ENCODE results near the gene PPM1A. TPM values are rescaled to one million over a fixed set of nuclear protein-coding genes. Genes with fewer than 3 reads are reported as not detected.

The PPM1A gene
- total RNA-seq (2014; rRNA removed; shearing (Covaris generic); ENCODE audit: low replicate concordance): 16.0 and 32.5 TPM in 2 replicates

DNA sequence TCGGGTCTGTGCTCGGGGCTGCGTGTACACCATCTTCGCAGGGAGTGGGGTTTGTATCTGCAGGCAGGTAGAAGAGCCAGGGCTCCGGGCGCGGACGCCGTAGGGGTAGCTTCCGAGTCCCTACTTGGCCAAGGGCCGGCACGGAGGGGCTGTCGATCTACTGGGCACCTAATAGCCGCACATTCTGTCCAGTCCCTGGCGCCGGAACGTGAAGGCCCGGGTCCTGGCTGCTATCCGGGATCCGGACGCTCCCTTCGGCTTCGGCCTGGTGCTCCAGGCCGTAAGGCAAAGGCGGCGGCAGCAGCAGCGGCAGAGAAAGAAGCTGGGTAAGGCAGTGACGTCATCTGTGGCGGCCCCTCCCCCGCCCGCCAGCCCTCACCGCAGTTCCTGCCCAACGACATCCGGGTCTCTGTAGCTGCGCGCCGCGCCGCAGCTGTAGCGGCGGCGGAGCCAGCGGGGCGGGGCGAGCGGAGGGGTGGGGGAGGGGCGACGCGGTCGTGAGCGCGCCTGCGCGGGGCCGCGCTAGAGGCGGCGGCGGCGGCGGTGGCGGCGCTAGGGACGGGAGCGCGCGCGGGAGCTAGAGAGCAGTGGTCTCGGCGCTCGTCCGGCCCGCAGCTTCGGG, at the start of gene PPM1A:
PPM1A (plus strand) TSS at position 525 of the 622 bp plus-strand sequence. CDS start 33,483 bp downstream, outside the sequence.
- H3K9me3 ChIP-seq: no peaks in the 10 kb centered on the region
- H3K27me3 ChIP-seq: no peaks in the 10 kb centered on the region
- H3K36me3 ChIP-seq: no peaks in the 10 kb centered on the region
- DNase-seq: peak; percentile 90
- peak within 1 kb of the TSS; percentile 63 for H3K4me3 ChIP-seq

DNA sequence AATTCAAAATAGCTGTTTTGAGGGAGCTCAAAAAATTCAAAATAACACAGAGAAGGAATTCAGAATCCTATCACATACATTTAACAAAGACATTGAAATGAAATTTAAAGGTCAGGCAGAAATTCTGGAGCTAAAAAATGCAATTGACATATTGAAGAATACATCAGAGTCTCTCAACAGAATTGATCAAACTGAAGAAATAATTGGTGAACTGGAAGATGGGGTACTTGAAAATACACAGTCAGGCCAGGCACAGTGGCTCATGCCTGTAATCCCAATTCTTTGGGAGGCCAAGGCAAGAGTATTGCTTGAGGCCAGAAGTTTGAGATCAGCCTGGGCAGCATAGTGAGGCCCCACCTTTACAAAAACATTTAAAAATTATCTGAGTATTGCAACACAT, 49.7 kb upstream of the PPM1A start:
- Histone ChIP-seq H3K27me3 (no peaks in the 10 kb centered on the region), H3K9me3 (no peaks in the 10 kb centered on the region), H3K4me3 (no peak overlapping the region), H3K36me3 (no peaks in the 10 kb centered on the region)
- no peak for DNase-seq

DNA sequence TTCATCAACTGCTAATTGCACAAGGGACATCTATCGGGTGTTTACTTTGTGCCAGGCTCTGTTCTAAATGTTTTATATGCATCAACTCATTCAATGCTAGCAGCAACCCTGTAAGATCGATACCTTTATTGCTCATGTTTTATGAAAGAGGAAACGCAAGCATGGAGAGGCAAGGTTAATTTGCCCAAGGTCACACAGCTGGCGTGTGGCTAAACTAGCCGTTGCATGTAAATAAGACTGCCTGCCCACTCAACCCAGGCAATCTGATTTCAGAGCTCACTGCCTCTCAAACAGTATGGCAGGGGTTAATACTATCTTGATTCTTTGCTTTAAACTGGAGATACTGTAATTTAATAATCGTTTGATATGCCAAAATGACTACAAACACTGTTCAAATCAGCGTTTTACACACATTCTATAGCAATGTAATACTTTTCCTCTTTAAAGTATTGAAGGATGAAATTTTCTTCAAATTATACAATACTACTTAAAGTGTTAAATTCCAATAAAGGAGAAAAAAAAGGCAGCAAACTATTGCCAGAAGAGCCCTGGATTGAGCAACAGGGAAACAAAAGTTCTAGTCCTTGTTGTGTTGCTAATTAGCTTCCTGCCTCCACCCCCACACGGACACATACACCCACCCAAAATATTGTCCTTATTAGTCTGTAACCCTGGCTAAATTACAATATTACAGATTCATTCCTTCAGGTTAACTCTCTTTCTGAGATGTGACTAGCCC, 44.7 kb upstream of the PPM1A start:
- DNase-seq: no peak
- H3K36me3 ChIP-seq: no peaks in the 10 kb centered on the region
- no peaks in the 10 kb centered on the region; the same call in 1 of the 2 replicates for H3K9me3 ChIP-seq
- no peak overlapping the region for H3K4me3 ChIP-seq
- H3K27me3 ChIP-seq: no peaks in the 10 kb centered on the region

- no peak for DNase-seq
These were observed 43.9 kb upstream of the PPM1A start for GRCh38 chr14:60204843-60205774.

DNA sequence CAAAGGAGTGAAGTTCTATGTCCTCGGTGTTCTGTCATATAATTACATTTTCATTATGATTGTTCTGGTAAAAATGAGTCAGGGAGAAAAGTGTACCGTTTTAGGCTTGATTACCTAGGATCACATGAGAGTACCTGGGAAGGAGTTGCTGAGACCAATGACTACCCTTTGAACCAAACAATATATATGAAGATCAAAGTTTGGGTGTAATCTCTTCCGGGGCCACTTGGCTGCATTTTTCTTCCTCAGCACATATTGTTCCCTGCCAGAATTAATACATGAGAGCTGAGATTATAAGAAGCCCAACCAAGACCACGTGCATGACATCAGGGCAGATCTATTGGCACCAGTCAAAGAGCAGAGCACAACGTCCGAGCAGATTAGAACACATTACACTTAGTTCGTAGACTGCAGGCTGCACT, 42.8 kb upstream of the PPM1A start:
- Histone ChIP-seq H3K4me3 (no peak overlapping the region), H3K9me3 (no peaks in the 10 kb centered on the region; the same call in 1 of the 2 replicates), H3K27me3 (no peaks in the 10 kb centered on the region), H3K36me3 (no peaks in the 10 kb centered on the region)
- DNase-seq: no peak

More at GRCh38 chr14:60204843-60205774, 43.9 kb upstream of the PPM1A start:
- H3K27me3 ChIP-seq: no peaks in the 10 kb centered on the region
- no peaks in the 10 kb centered on the region; the same call in 1 of the 2 replicates for H3K9me3 ChIP-seq
- no peaks in the 10 kb centered on the region for H3K36me3 ChIP-seq
- no peak overlapping the region for H3K4me3 ChIP-seq

DNA sequence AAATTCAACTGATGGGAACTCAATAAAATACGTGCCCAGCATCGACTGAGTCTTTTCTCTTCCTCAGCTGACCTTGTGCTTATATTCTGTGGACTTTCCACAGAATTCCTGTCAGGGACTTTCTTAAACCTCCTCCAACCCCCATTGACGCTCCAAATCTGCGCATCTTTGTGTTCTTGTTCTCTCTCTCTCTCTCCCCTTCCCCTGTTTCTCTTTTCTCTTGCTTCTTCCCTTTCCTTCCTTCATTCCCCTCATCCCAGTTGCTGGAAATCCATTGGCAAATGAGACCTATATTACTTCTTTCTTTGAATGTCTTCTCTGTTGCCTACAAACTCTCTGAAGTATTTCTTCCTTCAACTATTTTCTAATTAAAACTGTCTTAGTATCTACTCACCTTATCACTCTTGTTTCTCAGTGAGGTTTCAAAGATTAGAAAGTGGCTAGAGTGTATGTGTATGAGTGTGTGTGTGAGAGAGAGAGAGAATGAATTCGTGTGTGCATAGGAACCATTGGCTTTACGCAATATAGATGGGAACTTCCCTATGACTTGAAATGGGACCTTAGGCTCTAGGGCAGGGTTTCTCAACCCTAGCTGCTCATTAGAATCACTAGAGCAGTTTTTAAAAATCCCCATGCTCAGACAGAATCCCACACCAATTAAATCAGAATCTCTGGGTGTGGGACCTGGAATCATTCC, 42.0 kb upstream of the PPM1A start:
- no peak for DNase-seq
- no peaks in the 10 kb centered on the region; the same call in 1 of the 2 replicates for H3K9me3 ChIP-seq
- H3K36me3 ChIP-seq: no peaks in the 10 kb centered on the region
- no peaks in the 10 kb centered on the region for H3K27me3 ChIP-seq
- H3K4me3 ChIP-seq: no peak overlapping the region

DNA sequence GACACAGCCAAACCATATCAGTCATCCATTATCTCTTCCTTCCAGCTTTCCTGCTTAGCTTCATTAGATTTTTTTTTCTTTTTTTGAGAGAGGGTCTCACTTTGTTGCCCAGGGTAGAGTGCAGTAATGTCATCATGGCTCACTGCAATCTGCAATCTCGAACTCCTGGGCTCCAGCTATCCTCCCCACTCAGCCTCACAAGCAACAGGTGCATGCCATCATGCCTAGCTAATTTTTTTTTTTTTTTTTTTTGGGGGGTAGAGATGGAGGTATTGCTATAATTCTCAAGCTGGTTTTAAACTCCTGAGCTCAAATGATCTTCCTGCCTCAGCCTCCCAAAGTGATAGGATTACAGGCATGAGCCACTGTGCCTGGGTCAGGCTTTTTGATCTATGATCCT, 38.3 kb upstream of the PPM1A start:
- no peak for DNase-seq
- Histone ChIP-seq H3K36me3 (no peaks in the 10 kb centered on the region), H3K9me3 (no peaks in the 10 kb centered on the region; the same call in 1 of the 2 replicates), H3K4me3 (no peak overlapping the region), H3K27me3 (no peaks in the 10 kb centered on the region)

DNA sequence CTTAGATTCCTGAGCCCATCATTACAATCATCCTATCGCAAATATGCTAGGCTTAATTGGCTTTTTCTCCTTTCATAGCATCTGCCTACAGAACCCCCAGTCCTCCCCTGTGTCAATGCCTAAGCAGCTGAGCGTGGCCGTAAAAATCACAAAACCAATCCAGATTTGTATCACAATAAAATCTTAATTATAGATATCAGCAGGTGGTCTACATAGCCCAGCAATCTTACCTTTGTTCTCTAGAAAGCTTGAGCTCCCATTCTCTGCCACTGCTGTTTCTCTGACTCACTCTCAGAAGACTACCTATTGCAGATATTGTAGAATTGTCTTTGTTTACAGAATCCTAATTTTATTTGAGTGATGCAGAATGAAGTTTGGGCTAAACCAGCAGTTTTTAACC, 37.9 kb upstream of the PPM1A start:
- Histone ChIP-seq H3K27me3 (no peaks in the 10 kb centered on the region), H3K9me3 (no peaks in the 10 kb centered on the region; the same call in 1 of the 2 replicates), H3K4me3 (no peak overlapping the region), H3K36me3 (no peaks in the 10 kb centered on the region)
- DNase-seq: no peak

GRCh38 chr14:60212503-60213371, 36.3 kb upstream of the PPM1A start:
- H3K4me3 ChIP-seq: no peak overlapping the region

DNA sequence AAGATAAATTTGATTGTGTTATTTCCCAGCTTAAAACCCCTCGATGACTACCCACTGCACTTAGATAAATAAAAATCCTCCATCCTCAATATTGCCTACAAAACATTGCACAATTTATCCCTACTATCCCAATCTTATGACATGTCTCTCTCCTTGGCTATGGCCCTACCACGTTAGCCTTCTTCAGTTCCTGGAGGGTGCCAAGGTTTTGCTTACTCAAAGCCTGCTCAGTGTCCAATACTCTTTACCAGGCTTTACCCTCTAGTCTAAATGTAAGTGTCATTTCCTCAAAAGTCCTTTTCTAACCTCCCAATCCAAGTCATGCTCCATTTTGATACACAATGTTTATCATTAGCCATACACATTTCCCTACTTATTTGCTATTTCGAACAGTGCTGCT, 35.0 kb upstream of the PPM1A start:
- Histone ChIP-seq H3K9me3 (no peaks in the 10 kb centered on the region), H3K36me3 (no peaks in the 10 kb centered on the region), H3K27me3 (no peaks in the 10 kb centered on the region), H3K4me3 (no peak overlapping the region)
- no peak for DNase-seq

More at GRCh38 chr14:60212503-60213371, 36.3 kb upstream of the PPM1A start:
- no peak for DNase-seq
- H3K27me3 ChIP-seq: no peaks in the 10 kb centered on the region
- no peaks in the 10 kb centered on the region for H3K36me3 ChIP-seq
- no peaks in the 10 kb centered on the region; the same call in 1 of the 2 replicates for H3K9me3 ChIP-seq

DNA sequence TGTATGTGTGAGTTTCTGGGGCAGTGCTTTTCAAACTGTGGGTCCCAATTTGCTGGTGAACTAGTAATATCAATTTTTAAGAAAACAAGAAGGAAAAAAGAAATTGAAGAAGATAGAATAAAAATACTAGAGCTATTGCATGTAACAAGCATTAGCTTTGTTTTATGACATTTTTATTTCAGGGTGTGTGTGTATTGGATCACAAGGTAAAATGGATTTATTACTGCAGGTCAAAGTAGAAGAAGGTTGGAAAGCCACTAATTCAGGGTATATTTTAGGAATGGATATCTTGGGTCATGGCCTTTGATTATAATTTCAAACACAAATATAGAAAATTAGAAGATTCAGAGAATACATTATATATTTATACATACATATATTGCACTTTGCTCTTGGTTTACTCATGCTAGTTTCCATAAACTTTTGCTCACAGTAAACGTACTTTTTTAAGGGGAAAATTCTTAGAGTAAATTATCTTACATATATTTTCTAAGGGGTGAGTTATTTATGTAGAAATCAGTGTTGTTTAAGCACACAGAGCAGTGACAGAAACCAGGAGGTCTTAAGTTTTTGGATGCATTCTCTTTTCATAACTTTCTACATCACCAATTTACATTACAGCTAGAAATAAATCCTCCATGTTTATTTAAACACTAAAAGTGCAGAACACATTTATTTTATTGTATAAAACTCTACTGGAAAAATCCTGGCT, 34.5 kb upstream of the PPM1A start:
- no peak for DNase-seq
- Histone ChIP-seq H3K27me3 (no peaks in the 10 kb centered on the region), H3K9me3 (no peaks in the 10 kb centered on the region), H3K36me3 (no peaks in the 10 kb centered on the region), H3K4me3 (no peak overlapping the region)

DNA sequence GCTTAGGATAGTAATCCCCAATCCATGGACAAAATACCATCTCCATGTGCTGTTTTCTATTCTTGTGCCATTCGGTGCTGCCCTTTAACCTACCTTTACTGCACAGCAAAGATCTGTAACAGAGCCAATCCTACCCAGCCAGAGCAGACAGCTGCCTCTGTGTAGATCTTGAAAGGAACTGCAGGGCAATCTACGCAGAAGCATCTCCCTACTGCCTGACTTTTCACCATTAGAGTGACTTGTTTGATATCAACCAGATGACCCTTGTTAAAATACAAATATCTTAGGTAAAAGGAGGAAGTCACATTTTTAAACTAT, 33.9 kb upstream of the PPM1A start:
- Histone ChIP-seq H3K9me3 (no peaks in the 10 kb centered on the region), H3K27me3 (no peaks in the 10 kb centered on the region)
- DNase-seq: no peak

GRCh38 chr14:60215520-60216420, 33.3 kb upstream of the PPM1A start:
- Histone ChIP-seq H3K4me3 (no peak overlapping the region), H3K27me3 (no peaks in the 10 kb centered on the region), H3K36me3 (no peaks in the 10 kb centered on the region), H3K9me3 (no peaks in the 10 kb centered on the region)
- DNase-seq: no peak

More for the DNA sequence above, 33.9 kb upstream of the PPM1A start:
- Histone ChIP-seq H3K36me3 (no peaks in the 10 kb centered on the region), H3K4me3 (no peak overlapping the region)

GRCh38 chr14:60217713-60218112, 31.3 kb upstream of the PPM1A start:
- H3K9me3 ChIP-seq: no peaks in the 10 kb centered on the region
- H3K4me3 ChIP-seq: no peak overlapping the region
- no peaks in the 10 kb centered on the region for H3K27me3 ChIP-seq
- no peaks in the 10 kb centered on the region for H3K36me3 ChIP-seq
- DNase-seq: no peak
